GM10266 (cell line): ENCODE data around the gene CYP3A5.
"Not testable (repeated sequence)": the region's sequence is repeated elsewhere in the genome, so short reads cannot be mapped to it uniquely, and the experiment has no call there.

ENCODE experiments used
- DNase-seq: peaks from one replicate; pipeline ENCODE4 v3.0.0; 2012; ENCODE audit errors: extremely low spot score
- CTCF ChIP-seq: IDR thresholded peaks from 2 replicates; pipeline ENCODE4 v1.5.1; 2012; ENCODE audit warnings: mild to moderate bottlenecking, low read depth; ENCODE audit not compliant: control insufficient read depth, insufficient read depth; ENCODE audit errors: missing control alignments

The CYP3A5 gene

GRCh38 chr7:99693100-99693426 lies 13.3 kb upstream of the CYP3A5 start:
- DNase-seq = no peak
- TF ChIP-seq CTCF = no peak

GRCh38 chr7:99692563-99692962 lies 12.8 kb upstream of the CYP3A5 start:
- not testable (repeated sequence) for DNase-seq

- DNase-seq = not testable (repeated sequence)
These were observed 11.9 kb upstream of the CYP3A5 start for GRCh38 chr7:99691658-99692057.

GRCh38 chr7:99690918-99691317 lies 11.1 kb upstream of the CYP3A5 start:
- not testable (repeated sequence) for DNase-seq

GRCh38 chr7:99685871-99686608 lies 6.2 kb upstream of the CYP3A5 start:
- DNase-seq = not testable (repeated sequence)

GRCh38 chr7:99685129-99685758 lies 5.4 kb upstream of the CYP3A5 start:
- no peak for TF ChIP-seq CTCF
- no peak for DNase-seq

- no peak for TF ChIP-seq CTCF
- DNase-seq = no peak
These were observed 780 bp downstream of the CYP3A5 start for GRCh38 chr7:99679032-99679399.

GRCh38 chr7:99677648-99678045 lies 2.1 kb downstream of the CYP3A5 start:
- no peak for DNase-seq
- no peak for TF ChIP-seq CTCF

- TF ChIP-seq CTCF = no peak
These were observed 2.7 kb downstream of the CYP3A5 start for GRCh38 chr7:99677013-99677647.

More at GRCh38 chr7:99677013-99677647, 2.7 kb downstream of the CYP3A5 start:
- no peak for DNase-seq
